Inferior parietal cortex (tissue), 1 donor: ENCODE results near the gene AK4.

ENCODE experiments used
- DNase-seq: peaks from one replicate; pipeline ENCODE4 v3.0.0-alpha.2; 2016; ENCODE audit errors: extremely low spot score

The AK4 gene

DNA sequence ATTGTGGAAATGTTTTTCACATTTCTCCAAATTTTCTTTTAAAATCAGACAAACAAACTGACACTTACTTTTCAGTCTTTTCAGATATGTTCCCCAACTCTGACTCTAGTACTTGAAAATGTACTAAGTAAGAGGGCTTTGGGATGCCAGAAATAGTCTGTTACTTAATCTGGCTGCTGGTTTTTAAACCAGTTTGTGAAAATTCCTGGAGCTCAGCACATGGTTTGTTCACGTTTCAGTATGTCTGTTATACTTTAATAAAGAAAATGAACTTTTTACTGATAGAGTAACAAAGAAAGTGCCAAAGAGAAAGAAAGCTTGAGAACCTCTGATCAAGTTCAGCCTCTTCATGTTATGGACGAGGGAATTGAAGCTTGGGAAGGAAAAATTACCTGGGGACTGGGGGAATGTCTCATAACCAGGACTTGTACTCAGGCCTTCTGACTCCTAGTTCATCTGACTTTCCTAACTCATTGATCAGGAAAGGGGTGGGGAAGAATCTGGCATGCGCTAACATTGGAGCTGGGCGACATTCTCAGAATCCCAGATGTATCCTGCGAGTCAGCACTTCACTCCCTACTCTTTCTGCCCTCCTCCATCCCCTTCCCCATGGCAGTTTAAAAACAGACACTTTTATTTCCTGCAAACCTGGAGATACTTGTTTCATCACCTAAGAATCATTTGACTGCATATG, 130.5 kb downstream of the AK4 start:
- no peak for DNase-seq

DNA sequence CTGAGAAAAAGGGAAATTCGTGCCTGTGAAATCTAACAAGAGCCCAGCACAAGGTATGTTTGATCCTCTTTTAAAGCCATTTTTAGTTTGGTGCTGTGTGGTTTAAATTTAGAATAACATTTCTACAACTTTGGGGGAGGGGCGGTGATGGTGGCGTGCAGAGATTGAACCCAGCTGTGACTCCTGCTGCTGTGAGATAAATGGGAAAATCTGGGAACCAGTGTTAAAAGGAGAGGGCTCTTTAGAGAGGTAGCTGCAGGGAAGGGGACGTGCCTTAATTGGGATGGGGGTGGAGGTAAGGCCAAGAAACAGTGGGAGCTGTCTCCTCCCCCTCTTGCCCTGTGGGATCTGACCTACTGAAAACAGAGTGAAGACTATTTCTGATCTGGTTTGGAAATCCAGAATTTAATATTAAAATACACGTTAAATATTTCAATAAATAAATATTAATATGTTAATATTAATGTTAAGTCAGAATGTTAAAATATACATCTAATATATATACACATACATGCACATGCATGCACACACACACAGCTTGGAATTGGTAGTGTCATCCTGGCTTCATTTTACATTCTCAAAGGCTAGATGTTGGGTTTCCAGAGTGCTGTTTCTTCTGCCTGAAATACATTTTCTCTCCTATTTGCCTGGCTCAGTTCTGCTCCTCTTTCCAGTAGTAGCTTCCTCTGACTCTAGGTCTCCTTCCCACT, 131.2 kb downstream of the AK4 start:
- DNase-seq, result no peak
